Pulmonary artery endothelial cell (primary cell): Measurements from ENCODE around the gene TRIM4. TPM values are rescaled to one million over a fixed set of nuclear protein-coding genes. Genes with fewer than 3 reads are reported as not detected.
"Not testable (repeated sequence)": the region's sequence is repeated elsewhere in the genome, so short reads cannot be mapped to it uniquely, and the experiment has no call there.

Experiments used
- DNase-seq: peaks from one replicate; pipeline ENCODE4 v3.0.0-alpha.2; 2011; ENCODE audit warnings: low read depth, low spot score
- total RNA-seq: library from RNA; depleted of rRNA; stranded (reverse); fragments of >200 nt; gene quantifications from 2 replicates; pipeline ENCODE4 v1.2.3, GENCODE V29; 2014

TRIM4 gene
- total RNA-seq, 1 donor from 2014 or later = 17.4 TPM

- no peak for DNase-seq
Observed at GRCh38 chr7:99920149-99920548, 819 bp upstream of the TRIM4 start.

DNA sequence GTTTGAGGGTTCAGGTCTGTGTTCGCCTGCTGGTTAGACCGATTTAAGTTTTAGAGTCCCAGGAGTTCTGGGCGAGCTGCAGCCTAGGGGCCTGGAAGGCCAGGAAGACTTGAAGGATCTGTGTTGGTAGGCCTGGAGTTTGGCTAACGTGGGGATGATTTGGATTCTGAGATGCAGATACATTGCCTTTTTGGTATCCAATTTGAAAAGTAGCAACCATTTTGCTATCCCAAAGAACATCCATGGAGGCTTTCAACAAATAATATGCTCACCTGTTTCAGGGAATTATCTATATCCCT is 433 bp upstream of the TRIM4 start:
- no peak for DNase-seq

DNA sequence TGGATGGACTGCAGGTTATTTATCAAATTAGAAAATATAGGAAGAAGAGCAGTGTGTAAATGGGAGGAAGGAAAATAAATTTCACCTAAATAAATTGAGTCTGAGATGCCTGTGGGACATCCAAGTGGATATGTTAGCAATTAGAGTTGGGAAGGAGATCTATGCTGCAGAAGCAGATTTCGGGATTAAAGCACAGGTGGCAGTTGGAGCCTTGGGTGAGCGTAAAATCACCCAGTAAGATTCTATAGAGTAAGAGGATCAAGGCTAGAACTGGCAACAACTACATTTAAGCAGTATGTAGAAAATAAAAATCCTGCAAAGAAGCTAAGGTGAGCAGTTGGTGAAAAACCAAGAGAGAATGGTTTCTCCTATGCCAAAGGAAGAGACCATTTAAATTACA is 8.4 kb downstream of the TRIM4 start:
- no peak for DNase-seq

DNA sequence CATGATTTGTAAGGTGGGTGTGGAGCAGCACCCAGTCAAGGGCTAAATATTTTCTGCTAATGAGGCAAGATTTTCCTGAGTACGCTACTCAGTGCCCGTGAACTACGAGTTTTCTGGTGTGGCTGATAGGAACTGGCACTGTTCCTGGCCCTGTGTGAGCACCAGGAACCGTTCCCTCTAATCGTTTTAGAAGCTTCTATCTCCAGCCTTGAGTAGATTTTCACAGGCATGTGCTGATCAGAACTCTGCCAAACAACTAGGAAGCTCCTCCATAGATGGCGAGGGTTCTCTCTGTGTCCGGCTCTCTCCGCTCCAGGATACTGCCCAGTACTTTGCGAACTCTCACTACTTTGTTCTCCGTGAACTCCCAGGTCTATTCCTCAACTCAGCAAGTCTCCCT is 17.7 kb downstream of the TRIM4 start:
- DNase-seq = no peak

- no peak for DNase-seq
Observed at GRCh38 chr7:99899830-99900519, 19.4 kb downstream of the TRIM4 start.

- no peak for DNase-seq
Observed at GRCh38 chr7:99898836-99899235, 20.5 kb downstream of the TRIM4 start.

GRCh38 chr7:99898023-99898357 is 21.3 kb downstream of the TRIM4 start:
- no peak for DNase-seq

GRCh38 chr7:99897322-99898022 is 21.9 kb downstream of the TRIM4 start:
- DNase-seq = no peak

GRCh38 chr7:99894738-99895137 is 24.6 kb downstream of the TRIM4 start:
- DNase-seq = no peak

DNA sequence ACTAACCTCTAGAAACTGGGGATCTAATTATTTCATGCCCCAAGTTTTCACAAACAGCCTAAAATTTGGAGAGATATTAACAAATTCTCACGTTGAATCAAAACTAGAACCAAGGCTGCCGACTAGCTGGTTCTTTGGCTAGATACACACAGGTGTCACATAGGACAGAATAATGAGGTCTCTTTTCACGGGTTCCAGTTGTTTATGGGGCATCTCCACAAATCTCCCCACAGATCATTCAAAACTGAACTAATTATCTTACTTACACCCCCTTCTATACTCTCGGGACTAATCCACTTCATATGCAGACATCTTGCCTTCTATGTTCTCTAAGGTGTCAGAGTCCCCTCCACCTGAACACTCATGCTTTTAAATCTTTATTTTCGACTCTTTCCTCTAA is 26.1 kb downstream of the TRIM4 start:
- DNase-seq = no peak

DNA sequence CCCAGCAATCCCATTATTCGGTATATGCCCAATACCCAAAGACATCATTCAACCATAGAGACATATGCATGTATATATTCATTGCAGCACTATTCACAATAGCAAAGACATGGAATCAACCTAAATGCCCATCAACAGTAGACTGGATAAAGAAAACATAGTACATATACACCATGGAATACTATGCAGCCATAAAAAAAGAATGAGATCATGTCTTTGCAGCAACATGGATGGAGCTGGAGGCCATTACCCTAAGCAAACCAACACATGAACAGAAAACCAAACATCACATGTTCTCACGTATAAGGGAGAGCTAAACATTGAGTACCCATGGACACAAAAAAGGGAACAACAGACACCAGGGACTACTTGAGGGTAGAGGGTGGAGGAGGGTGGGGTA is 29.0 kb downstream of the TRIM4 start:
- not testable (repeated sequence) for DNase-seq

GRCh38 chr7:99888366-99888765 is 31.0 kb downstream of the TRIM4 start:
- not testable (repeated sequence) for DNase-seq

DNA sequence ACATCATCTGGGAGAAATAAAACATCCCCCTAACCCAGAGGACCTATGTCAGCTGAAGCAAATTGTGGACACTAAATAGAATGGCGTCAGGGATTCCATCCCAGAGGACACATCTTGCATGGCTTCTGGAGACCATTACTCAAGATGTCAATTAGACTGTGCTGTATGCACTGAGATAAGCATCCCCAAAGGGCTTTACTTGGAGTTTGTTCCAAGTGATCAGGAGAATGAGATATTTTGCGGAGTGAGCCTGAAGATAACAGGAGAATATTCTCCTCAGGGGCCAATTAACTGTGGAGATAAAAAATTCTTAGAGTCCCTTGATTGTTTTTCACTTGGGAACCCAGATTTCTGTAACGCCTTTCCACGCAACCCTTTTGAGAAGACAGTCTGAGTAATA is 38.0 kb downstream of the TRIM4 start:
- no peak for DNase-seq

GRCh38 chr7:99876933-99877332 is 42.4 kb downstream of the TRIM4 start, which contains the start of gene OR2AE1:
TSS of gene OR2AE1 (minus strand) at chr7:99877033. CDS start at chr7:99877033, 0 bp downstream.
- DNase-seq = no peak

DNA sequence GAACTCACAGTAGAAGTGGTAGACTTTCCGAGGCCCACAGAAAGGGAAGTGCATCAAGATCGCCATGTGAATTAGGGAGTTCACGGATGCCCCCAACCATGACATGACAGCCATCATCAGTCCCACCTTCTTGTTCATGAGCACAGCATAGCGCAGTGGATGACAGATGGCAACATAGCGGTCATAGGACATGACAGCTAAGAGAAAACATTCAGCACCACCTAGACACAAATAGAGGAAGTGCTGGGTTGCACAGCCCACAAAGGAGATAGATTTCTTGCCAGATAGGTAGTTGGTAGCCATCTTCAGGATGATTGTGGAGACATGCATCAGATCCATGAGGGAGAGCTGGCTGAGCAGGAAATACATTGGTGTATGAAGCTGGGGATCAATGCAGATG is 42.8 kb downstream of the TRIM4 start:
- no peak for DNase-seq

DNA sequence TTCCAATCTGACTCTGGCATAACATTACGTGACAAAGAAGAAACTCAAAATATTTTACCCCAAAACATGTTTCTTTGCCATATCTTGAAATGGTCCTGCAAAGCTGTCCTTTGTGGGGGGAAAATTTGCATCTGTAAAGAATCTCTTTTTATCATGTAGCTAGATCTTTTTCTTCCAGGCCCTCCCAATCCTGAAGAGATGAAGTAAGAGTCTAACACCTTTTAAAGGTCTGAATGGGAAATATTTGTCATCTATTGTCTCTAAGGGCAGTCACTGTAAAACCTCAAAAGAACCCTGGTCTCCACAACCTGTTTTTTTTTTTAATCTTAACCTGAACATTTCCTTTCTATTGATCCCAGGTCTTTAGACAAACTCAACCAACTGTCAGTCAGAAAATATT is 51.1 kb downstream of the TRIM4 start:
- no peak for DNase-seq

- not testable (repeated sequence) for DNase-seq
Observed at GRCh38 chr7:99867477-99867876, 51.9 kb downstream of the TRIM4 start.

GRCh38 chr7:99863847-99864440 is 55.4 kb downstream of the TRIM4 start:
- no peak for DNase-seq

DNA sequence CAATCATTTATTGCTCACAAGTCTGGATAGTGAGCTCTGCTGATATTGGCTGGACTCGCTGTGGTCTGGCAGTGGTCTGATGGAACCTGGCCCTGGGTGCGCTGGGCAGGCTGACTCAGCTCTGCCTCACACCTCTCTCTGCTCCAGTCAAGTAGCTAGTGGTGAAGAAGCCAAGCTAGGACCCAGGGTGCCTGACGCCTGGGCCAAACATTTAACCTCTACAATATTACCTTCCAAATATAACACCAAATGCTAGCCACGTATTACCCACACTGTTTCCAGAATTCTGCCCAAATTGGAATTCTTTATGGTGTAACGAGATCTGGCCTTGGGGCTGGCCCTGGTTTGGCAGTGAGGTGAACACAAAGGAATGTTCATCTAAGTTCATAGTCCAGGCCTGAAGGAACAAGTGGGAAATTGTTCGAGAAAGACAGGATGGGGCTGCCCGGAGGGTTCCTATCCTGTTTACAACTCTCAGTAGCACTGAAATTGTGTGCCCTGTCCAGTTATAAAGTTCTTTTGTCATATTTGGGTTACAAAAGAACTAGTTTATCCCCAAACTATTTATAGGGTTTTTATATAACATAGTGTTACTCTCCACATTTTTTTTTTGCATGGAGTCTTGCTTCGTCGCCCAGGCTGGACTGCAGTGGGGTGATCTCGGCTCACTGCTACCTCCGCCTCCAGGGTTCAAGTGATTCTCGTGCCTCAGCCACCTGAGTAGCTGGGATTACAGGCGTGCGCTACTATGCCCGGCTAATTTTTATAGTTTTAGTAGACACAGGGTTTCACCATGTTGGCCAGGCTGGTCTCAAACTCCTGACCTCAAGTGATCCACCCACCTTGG is 58.8 kb downstream of the TRIM4 start:
- no peak for DNase-seq

- DNase-seq = no peak
Observed at GRCh38 chr7:99855236-99855635, 64.1 kb downstream of the TRIM4 start.

- no peak for DNase-seq
Observed at GRCh38 chr7:99848420-99849216, 70.7 kb downstream of the TRIM4 start.
